NCI-H187 treated with DMSO at 0.1 percent for 48 hours (cell line): Measurements from ENCODE around the gene POMC.
"Not testable (repeated sequence)": the region's sequence is repeated elsewhere in the genome, so short reads cannot be mapped to it uniquely, and the experiment has no call there.

ENCODE experiments used
- DNase-seq: peaks from one replicate; lab custom pipeline; 2025; lab: John Stamatoyannopoulos, UW

POMC gene

DNA sequence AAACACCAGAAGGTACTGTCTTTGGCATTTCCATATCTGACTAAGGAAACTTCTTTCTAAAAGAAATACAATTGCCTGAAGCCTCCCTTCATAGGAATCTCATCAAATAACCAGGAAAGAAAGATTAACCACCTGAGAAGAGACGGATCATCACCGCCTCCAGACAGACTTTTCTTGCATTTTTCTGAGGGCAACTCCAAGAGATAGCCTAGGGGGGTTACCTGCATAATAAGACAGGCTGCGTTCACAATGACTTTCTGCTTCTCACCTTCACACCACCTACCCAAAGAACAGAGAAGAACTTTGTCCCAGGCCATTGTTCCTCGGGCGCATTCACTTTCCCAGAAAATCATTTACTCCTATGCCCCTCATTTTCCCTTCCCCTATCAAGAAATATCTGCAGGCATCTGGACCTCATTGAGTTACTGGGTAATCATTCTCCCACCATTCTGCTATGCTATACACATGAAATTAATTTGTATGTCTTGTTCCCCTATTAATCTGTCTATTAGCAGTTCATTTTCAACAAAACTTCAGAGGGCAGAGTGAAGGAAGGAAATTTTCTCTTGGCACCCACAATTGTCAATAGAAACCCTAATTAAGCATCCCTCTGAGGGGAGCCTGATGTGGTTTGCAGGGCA, 8.3 kb upstream of the POMC start:
- no peak for DNase-seq

- no peak for DNase-seq
Observed at GRCh38 chr2:25176138-25176537, 7.8 kb upstream of the POMC start.

DNA sequence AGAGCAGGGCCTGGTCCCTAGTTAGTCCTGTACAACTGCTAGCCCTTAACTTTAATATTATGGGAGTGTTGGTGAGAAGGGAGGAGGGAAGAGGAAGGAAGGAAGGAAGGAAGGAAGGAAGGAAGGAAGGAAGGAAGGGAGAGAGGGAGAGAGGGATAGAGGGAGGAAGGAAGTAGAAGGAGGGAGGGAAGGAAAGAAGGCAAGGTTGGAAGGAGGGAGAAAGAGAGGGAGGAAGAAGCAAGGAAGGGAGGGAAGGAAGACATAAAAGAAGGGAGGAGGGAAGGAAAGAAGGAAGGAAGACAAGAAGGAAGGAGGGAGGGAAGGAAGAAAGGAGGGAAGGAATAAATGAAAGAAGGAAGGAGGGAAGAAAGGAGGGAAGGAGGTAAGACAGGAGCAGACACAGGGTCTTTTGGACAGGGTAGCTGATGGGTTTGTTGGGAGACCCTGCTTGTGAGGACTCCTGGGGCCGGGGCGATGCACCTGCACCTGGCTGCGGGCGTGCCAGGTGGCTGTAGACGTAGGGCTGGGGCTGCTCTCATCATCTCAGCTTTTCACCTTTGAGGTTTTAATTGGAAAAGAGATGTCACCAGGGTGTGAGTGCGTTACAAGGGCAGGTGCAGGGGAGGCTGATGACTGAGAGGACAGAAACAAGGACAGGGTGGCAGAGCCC, 5.9 kb upstream of the POMC start:
- no peak for DNase-seq

- no peak for DNase-seq
Observed at GRCh38 chr2:25173719-25174118, 5.3 kb upstream of the POMC start.

- DNase-seq = no peak
Observed at GRCh38 chr2:25170888-25171287, 2.5 kb upstream of the POMC start.

DNA sequence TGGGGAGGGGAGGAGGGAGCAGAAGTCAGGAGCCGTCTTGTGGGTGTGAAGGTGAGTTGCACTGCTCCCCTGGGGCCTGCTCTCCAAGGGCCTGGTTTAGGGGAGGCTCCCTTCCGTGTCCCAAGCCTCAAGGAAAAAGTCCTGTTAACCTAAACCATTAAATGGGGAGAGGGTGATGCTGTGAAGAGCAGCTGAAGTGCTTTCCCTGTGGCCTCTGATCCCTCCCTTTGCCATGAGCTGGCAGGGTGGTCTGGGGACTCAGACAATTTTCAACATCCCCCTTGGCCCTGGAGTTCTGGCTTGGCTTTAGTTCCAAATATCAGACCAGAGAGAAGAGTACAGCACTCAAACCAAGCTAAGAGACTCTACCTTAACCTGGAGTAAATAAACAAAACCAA, 692 bp upstream of the POMC start:
- DNase-seq = no peak

DNA sequence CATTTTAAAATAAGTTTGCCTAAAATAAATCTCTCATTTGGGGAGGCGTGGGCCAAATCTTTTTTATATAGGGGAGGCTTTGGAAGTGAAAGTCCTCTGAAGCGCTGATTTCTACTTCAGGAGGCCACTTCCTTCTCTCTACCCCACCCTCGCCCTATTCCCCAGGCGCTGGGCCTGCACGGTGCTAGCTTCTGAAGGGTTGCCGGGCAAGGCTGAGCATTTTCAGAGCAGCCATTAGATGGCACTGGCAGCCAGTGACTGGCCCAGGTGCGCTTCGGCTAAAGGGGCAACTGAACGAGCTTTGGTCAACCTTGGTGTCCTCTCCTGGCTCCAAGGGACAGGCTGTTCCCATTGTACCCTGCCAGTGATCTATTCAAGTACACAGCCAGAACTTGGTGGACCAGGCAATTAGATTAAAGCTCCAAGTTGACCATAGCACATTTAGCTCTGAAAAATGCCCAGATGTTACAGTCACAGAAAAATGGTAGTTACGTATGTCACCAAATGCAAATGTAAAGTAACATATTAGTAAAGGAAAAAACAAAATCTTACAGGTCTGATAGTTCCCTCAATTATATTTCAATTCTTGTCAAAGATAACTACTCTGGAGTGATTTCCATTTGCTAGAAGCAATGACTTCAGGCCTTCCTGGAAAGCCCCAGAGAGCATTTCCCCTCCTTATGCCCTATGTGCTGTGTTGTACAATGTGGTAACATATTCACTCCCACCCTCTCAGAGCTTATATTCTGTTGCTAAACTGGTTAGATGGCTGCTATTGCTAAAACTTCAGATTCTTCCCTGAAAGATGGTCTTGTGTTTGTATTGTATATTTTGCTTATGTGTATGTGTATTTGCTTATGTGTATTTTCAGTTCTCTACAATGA, 2.1 kb downstream of the POMC start:
- DNase-seq = no peak

DNA sequence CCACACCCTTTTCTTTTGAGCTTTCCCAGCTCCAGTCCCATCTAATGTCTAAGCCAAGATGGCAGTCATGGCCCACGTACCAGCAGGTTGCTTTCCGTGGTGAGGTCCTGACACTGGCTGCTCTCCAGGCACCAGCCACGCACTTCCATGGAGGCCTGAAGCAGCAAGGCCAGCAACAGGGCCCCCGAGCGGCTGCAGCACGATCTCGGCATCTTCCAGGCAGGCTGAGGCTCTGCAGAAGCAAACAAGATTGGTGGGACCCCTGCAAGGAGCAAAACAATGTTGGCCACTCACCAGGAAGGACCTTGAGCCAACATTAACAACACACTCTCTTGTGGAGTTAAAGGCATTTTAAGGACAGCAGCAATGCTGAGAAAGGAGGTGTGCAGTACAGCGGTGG, 3.8 kb downstream of the POMC start:
- no peak for DNase-seq

DNA sequence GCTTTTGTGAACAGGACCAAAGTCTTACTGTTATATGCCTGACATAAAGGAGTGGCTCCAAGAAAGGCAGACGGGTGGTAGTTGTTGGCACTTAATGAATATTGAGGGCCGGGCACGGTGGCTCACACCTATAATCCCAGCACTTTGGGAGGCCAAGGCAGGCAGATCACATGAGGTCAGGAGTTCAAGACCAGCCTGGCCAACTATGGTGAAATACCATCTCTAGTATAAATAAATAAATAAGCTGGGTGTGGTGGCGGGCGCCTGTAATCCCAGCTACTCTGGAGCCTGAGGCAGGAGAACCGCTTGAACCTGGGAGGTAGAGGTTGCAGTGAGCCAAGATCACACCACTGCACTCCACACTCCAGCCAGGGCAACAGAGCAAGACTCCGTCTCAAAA, 6.3 kb downstream of the POMC start:
- not testable (repeated sequence) for DNase-seq

GRCh38 chr2:25161055-25161781, 7.2 kb downstream of the POMC start:
- no peak for DNase-seq

- DNase-seq = no peak
Observed at GRCh38 chr2:25160376-25160775, 8.0 kb downstream of the POMC start.

DNA sequence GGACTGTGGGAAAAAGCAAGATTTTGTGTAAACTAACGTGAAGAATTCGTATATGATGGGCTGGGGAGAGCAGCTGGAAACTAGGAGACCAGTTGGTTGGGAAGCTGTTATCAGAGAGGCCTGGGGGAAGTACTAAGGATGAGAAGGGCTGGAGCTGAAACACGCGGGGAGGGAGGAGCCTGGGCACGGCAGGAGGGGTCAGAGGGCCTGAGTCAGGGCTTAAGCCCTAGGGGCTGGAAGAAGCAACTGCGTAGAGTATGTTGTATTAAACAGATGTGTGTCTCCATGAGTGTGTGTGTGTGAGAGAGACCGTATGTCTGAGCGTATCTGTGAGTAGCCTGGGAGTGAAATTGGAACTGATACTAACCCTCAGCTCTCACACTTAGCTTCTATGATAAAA, 8.4 kb downstream of the POMC start:
- DNase-seq = no peak

DNA sequence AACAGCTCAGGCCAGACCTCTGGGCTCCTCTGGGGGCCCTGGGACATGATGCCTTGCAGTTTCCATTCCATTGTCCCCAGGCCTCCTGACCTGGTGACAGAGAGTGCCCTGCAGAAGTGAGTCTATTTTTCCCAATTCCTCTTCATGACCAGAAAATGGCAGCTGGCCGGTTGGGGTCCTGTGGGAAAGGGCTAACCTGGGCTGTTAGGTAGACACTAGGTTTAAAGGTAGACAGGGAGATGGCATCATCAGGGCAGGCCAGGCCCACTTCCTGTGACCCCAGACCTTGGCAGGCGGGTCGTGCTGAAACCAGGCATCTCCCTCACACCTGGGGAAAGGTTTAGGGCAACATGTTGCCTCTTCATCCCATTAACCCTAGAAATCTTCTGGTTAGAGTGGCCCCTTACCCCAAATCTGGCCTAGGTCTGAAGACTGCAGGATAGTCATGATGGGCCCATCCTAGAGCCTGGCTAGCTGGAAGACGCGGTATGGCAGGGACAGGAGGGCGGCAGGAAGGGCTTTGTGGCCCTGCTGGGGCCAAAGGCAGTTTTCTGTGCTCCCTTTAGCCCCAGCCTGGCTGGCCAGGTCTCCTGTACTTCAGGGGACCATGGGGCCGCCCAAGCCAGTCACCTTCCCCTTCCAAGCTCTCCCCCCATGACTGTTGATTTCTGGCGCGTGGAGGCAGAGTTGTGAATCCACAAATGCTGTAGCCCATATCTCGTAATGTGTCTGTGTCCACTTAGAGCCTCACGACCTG, 10.1 kb downstream of the POMC start:
- DNase-seq = no peak

DNA sequence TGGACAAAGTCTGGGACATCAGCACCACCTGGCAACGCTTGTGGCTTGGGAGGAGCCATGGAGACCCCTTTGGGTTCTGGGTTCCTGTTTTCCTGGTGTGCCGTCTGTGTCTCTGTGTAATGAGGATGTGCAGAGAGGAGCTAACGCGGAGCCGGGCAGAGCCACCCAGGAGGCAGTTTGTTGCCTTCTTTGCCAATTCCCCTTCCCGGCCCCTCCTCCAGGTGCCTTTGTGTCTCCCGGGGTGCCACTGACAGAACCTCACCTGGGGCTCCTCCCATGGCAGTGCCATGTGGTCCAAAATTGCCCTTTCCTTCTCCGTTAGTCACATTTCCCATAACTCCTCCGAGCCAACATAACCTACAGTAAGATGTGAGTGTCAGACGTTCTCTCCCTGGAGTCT, 13.0 kb downstream of the POMC start:
- no peak for DNase-seq

GRCh38 chr2:25151718-25152117, 16.7 kb downstream of the POMC start:
- no peak for DNase-seq

DNA sequence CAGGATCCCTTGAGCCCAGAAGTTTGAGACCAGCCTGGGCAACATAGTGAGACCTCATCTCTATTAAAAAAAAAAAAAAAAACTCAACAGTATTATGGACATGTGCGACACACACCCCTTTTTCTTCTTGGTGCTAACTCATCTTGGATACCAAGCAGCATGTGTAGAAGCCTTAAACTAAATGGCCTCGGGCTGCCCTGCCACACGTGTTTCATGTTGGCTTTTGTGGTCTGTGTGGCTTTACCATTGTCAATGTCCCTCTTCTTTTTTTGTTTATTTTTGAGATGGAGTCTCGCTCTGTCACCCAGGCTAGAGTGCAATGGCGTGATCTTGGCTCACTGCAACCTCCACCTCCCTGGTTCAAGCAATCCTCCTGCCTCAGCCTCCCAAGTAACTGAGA, 17.4 kb downstream of the POMC start:
- not testable (repeated sequence) for DNase-seq

DNA sequence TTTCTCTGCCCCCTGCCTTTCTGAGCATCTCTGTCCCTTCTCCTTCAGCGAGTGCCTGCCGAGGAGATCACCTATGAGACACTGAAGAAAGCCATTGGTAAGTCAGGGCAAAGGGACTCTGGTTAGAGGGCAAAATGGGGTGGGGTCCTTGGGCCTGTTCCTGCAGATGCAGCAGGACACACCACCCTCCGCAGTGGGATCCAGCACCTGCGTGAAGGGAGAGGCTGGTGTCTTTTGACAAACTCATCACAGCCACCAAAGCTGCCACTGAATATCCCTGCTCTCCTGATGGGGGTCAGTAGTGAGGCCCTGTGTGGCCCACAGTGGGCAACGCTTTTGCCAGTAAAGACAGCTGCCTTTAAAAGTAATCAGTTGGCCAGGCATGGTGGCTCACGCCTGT, 18.7 kb downstream of the POMC start:
- no peak for DNase-seq

GRCh38 chr2:25146896-25147295, 21.5 kb downstream of the POMC start:
- DNase-seq = no peak

DNA sequence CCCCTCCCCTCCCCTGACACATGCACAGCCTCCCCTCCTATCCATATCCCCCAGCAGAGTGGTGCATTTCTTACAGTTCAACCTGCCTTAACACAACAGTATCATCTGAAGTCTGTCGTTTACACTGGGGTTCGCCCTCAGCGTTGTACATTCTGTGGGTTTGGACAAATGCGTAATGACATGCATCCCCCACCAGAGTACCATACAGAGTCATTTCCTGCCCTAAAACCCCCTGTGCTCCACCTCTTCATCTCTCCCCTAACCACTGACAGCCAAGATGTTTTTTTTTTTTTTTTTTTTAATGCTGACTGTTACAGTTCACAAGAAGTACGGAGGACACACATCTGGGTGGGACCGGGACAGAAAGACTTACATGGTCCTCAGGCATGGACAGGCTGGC, 22.6 kb downstream of the POMC start:
- DNase-seq = no peak

- no peak for DNase-seq
Observed at GRCh38 chr2:25141120-25141519, 27.3 kb downstream of the POMC start.

DNA sequence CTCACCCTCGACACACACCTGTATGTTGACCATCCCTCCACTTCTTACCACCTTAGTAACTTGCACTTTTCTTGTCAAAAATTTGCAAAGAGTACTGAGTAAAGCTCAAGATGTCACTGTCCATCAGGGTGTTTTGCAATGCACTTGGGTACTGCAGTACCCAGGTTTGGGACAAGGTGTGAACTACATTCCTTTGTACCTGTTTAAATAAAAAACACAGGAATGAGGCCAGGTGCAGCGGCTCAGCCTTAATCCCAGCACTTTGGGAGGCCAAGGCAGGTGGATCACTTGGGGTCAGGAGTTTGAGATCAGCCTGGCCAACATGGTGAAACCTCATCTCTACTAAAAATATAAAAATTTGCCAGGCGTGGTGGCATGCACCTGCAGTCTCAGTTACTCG, 27.8 kb downstream of the POMC start:
- not testable (repeated sequence) for DNase-seq

DNA sequence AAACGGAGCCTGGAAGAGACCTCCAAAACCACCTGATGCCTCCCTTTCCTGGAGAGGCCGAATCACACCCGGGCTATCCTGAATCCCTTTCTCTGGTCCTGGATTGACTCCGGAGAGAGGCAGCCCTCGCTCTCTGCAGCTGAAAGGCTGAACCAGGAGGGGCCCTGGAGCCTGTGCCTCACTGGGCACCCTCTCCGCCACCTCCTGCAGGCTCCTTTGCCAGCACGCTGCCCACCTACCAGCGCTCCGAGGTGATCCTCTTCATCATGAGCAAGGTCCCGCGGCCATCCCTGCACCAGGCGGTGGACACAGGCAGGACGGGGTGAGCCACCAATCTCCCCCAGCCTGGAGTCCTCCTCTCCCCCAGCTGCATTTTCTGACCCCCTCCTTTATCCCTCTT, 35.7 kb downstream of the POMC start:
- no peak for DNase-seq
